SK-N-SH treated with all-trans-retinoic acid at 6 μM for 48 hours (cell line): ENCODE results near the gene ARL4C.

Experiments used
- CREB5 ChIP-seq: fragments of 250-450 bp; sonication (Bioruptor Pico); IDR thresholded peaks from 2 replicates; pipeline ENCODE4 v1.5.1; 2020; ENCODE audit warnings: low read depth, mild to moderate bottlenecking, moderate library complexity
- RARB ChIP-seq: fragments of 250-450 bp; sonication (Bioruptor Pico); IDR thresholded peaks from 2 replicates; pipeline ENCODE4 v1.8.0; 2021; ENCODE audit warnings: mild to moderate bottlenecking, moderate library complexity
- ZFP30 ChIP-seq: fragments of 450-650 bp; formaldehyde crosslinking; IDR thresholded peaks from 2 replicates; pipeline ENCODE4 v1.5.0; 2022; ENCODE audit warnings: mild to moderate bottlenecking, moderate library complexity

GRCh38 chr2:234451852-234452625 is 44.8 kb downstream of the ARL4C start:
- TF ChIP-seq RARB (CRISPR knock-in tag): no peak
- TF ChIP-seq CREB5 (CRISPR knock-in tag): no peak
- no peak for TF ChIP-seq ZFP30
